DOHH2 (cell line): ENCODE measurements around the gene ADK.

Experiments
- EZH2phosphoT487 ChIP-seq: fragments of 200-600 bp; sonication (generic); IDR thresholded peaks from 2 replicates; pipeline ENCODE4 v1.6.1; 2017; ENCODE audit warnings: borderline replicate concordance, mild to moderate bottlenecking, antibody characterized with exemption, low read length, moderate library complexity, mixed read lengths
- TF ChIP-seq, protein P1 (sequence below): fragments of 200-600 bp; sonication (generic); IDR thresholded peaks from one replicate; pipeline ENCODE4 v1.5.1; 2014; ENCODE audit warnings: antibody characterized with exemption, mild to moderate bottlenecking, low read depth, low read length; ENCODE audit not compliant: poor library complexity, severe bottlenecking

DNA sequence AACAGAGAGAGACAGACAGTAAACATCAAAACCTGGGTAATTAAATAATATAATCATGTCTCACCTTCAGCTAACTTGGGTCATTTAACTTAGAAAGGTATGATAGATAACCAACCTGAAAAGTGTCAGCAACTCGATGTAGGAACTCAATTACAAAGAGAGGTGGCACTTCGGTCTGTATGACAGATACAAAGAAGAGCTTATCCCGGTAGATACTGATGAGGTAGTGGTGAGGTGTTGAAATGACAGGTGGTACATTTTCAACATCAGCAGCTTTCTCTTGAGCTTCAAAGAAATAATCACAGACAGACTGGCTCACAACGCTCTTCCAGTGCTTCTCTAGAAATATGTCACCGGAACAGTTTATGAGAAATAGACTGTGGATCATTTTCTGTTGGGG, 13.0 kb upstream of the ADK start:
- TF ChIP-seq, protein P1, sequence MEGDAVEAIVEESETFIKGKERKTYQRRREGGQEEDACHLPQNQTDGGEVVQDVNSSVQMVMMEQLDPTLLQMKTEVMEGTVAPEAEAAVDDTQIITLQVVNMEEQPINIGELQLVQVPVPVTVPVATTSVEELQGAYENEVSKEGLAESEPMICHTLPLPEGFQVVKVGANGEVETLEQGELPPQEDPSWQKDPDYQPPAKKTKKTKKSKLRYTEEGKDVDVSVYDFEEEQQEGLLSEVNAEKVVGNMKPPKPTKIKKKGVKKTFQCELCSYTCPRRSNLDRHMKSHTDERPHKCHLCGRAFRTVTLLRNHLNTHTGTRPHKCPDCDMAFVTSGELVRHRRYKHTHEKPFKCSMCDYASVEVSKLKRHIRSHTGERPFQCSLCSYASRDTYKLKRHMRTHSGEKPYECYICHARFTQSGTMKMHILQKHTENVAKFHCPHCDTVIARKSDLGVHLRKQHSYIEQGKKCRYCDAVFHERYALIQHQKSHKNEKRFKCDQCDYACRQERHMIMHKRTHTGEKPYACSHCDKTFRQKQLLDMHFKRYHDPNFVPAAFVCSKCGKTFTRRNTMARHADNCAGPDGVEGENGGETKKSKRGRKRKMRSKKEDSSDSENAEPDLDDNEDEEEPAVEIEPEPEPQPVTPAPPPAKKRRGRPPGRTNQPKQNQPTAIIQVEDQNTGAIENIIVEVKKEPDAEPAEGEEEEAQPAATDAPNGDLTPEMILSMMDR: no peak
- no peak for TF ChIP-seq EZH2phosphoT487
